Natural killer cell (primary cell): ENCODE measurements around the gene PLEKHA7. TPM values are rescaled to one million over a fixed set of nuclear protein-coding genes. Genes with fewer than 3 reads are reported as not detected.
"Not testable (repeated sequence)": the region's sequence is repeated elsewhere in the genome, so short reads cannot be mapped to it uniquely, and the experiment has no call there.

Experiments
- ATAC-seq, 3 donors: fragments of 150-1000 bp in 2 of 3; fragments of 200-7000 bp in 1 of 3; cut with Tn5 transposase; 1 replicate in 1 of 3; 2 replicates in 2 of 3; pipeline ENCODE4 v1.10.0; 2021; ENCODE audit warnings: mild to moderate bottlenecking in 2 of 3, moderate library complexity in 2 of 3
- DNase-seq, 2 donors: peaks; one replicate each; pipeline versions ENCODE4 v3.0.0 to v3.0.0-alpha.2; 2013 to 2021; ENCODE audit warnings: mixed read lengths in 1 of 2
- H3K27ac ChIP-seq: one replicate; pipeline ENCODE4 v1.5.1; 2013; ENCODE audit warnings: mild to moderate bottlenecking, low read length
- H3K27me3 ChIP-seq: one replicate; pipeline ENCODE4 v1.6.1; 2013; ENCODE audit warnings: low read length; ENCODE audit not compliant: control insufficient read depth, insufficient read depth
- H3K36me3 ChIP-seq: one replicate; pipeline ENCODE4 v1.6.1; 2013; ENCODE audit warnings: low read length; ENCODE audit not compliant: control insufficient read depth, insufficient read depth
- H3K4me1 ChIP-seq: one replicate; pipeline ENCODE4 v1.6.1; 2013; ENCODE audit warnings: low read length; ENCODE audit not compliant: control insufficient read depth, insufficient read depth
- H3K4me3 ChIP-seq: one replicate; pipeline ENCODE4 v1.5.1; 2013; ENCODE audit warnings: low read length
- H3K9me3 ChIP-seq: one replicate; pipeline ENCODE4 v1.6.1; 2013; ENCODE audit warnings: low read length; ENCODE audit not compliant: control insufficient read depth, insufficient read depth
- H3K27ac Mint-ChIP-seq, 2 donors: one replicate each; pipeline ENCODE4 v1.8.0; 2022; ENCODE audit warnings: mild to moderate bottlenecking in 2 of 2, mixed read lengths in 2 of 2, moderate library complexity in 1 of 2
- H3K27me3 Mint-ChIP-seq, 2 donors: one replicate each; pipeline ENCODE4 v1.8.0; 2022; ENCODE audit warnings: low read depth in 2 of 2, mixed read lengths in 2 of 2
- H3K36me3 Mint-ChIP-seq: one replicate; pipeline ENCODE4 v1.8.0; 2022; ENCODE audit warnings: mixed read lengths
- H3K4me1 Mint-ChIP-seq, 2 donors: one replicate each; pipeline ENCODE4 v1.8.0; 2022; ENCODE audit warnings: mixed read lengths in 2 of 2
- H3K4me3 Mint-ChIP-seq: one replicate; pipeline ENCODE4 v1.8.0; 2022; ENCODE audit warnings: mild to moderate bottlenecking, moderate library complexity, mixed read lengths
- H3K9me3 Mint-ChIP-seq, 2 donors: one replicate each; pipeline ENCODE4 v1.8.0; 2022; ENCODE audit warnings: mixed read lengths in 2 of 2
- WGBS: methylation state at CpG from one replicate; pipeline ENCODE4 v1.1.7; 2013; ENCODE audit warnings: missing lambda C conversion rate; ENCODE audit not compliant: insufficient coverage; 5-methylcytosine and 5-hydroxymethylcytosine counted together
- intact Hi-C: fragments of 100-400 bp; cut with micrococcal nuclease; formaldehyde crosslinking; loops from one replicate; pipeline ENCODE4 v1.14.2; 2022
- total RNA-seq, 4 donors: library from RNA; stranded (reverse); fragments of 120-200 nt in 1 of 4; gene quantifications; one replicate each; pipeline versions ENCODE4 v1.2.3 to v1.2.4, GENCODE V29; 2013 to 2022
- TF ChIP-seq, protein P1 (sequence below): fragments of 200-600 bp; IDR thresholded peaks from one replicate; pipeline ENCODE4 v1.8.0; 2022; ENCODE audit warnings: antibody characterized with exemption

Gene PLEKHA7
- total RNA-seq, 3 donors from 2014 or later (not counting 1 experiment from before 2014, with no cell fraction given), result 1.00 to 2.5 (median 1.3) TPM

- Histone ChIP-seq H3K4me1 (no peaks in the 10 kb centered on the region), H3K9me3 (no peaks in the 10 kb centered on the region), H3K27ac (no peak overlapping the region), H3K27me3 (no peaks in the 10 kb centered on the region), H3K4me3 (no peak overlapping the region), H3K36me3 (no peaks in the 10 kb centered on the region)
- no peaks in the 10 kb centered on the region for H3K4me1 Mint-ChIP-seq
- no peak for DNase-seq
- ATAC-seq, result no peak
- no peak overlapping the region for H3K27ac Mint-ChIP-seq
- WGBS, result no CpG with 5 or more reads among the region's 1 CpG
- TF ChIP-seq, protein P1, sequence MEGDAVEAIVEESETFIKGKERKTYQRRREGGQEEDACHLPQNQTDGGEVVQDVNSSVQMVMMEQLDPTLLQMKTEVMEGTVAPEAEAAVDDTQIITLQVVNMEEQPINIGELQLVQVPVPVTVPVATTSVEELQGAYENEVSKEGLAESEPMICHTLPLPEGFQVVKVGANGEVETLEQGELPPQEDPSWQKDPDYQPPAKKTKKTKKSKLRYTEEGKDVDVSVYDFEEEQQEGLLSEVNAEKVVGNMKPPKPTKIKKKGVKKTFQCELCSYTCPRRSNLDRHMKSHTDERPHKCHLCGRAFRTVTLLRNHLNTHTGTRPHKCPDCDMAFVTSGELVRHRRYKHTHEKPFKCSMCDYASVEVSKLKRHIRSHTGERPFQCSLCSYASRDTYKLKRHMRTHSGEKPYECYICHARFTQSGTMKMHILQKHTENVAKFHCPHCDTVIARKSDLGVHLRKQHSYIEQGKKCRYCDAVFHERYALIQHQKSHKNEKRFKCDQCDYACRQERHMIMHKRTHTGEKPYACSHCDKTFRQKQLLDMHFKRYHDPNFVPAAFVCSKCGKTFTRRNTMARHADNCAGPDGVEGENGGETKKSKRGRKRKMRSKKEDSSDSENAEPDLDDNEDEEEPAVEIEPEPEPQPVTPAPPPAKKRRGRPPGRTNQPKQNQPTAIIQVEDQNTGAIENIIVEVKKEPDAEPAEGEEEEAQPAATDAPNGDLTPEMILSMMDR, result no peak
- H3K36me3 Mint-ChIP-seq, result no peaks in the 10 kb centered on the region
- intact Hi-C loops, result no loop called here
- H3K27me3 Mint-ChIP-seq, result peaks cover 0 to 3% of the 10 kb centered on the region in 2 donors
- H3K9me3 Mint-ChIP-seq, result peaks cover 0 to 2% of the 10 kb centered on the region in 2 donors
- H3K4me3 Mint-ChIP-seq, result no peak overlapping the region
Measured at GRCh38 chr11:16905375-16905774, 108.8 kb downstream of the PLEKHA7 start.

DNA sequence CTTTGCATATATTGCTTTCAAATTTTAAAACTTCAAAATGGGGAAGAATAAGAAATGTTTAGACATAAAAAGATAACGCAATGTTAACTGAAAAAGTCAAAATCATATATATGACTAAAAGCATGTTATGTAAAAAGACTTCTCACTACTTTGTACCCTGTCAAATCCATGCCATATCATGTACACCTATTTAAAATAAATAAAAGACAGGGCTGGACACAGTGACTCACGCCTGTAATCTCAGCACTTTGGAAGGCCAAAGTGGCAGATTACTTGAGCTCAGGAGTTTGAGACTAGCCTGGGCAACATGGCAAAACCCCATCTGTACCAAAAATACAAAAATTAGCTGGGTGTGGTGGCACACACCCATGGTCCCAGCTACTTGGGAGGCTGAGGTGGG, 109.5 kb downstream of the PLEKHA7 start:
- ATAC-seq, H3K4me1 Mint-ChIP-seq, intact Hi-C loops, H3K27ac Mint-ChIP-seq, H3K36me3 ChIP-seq, H3K9me3 Mint-ChIP-seq, DNase-seq, H3K9me3 ChIP-seq, H3K36me3 Mint-ChIP-seq, H3K27ac ChIP-seq, H3K4me1 ChIP-seq, H3K4me3 Mint-ChIP-seq, H3K27me3 Mint-ChIP-seq, H3K27me3 ChIP-seq, H3K4me3 ChIP-seq: not testable (repeated sequence)
- 100% methylated on average over 1 of the region's 2 CpGs for WGBS

- no peaks in the 10 kb centered on the region for H3K36me3 Mint-ChIP-seq
- intact Hi-C loops, result no loop called here
Measured at GRCh38 chr11:16902781-16903378, 111.3 kb downstream of the PLEKHA7 start.

DNA sequence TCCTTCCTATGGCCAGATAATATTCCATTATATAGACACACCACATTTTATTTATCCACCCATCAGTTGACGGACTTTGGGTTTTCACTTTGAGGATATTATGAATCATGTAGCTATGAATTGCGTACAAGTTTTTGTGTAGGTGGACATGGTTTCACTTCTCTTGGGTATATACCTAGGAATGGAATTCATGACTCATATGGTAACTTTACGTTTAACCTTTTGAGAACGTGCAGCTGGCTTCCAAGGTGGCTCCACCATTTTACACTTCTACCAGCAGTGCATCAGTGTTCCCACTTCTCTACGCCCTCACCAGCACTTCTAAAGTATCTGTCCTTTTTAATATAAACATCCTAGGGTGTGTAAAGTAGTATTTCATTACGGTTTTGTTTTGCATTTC, 112.0 kb downstream of the PLEKHA7 start:
- no peaks in the 10 kb centered on the region for H3K36me3 ChIP-seq
- Mint-ChIP-seq H3K27me3 (peaks cover 0 to 5% of the 10 kb centered on the region in 2 donors), H3K36me3 (no peaks in the 10 kb centered on the region), H3K9me3 (peaks cover 0 to 2% of the 10 kb centered on the region in 2 donors), H3K4me3 (no peak overlapping the region), H3K4me1 (no peaks in the 10 kb centered on the region), H3K27ac (no peak overlapping the region)
- no peaks in the 10 kb centered on the region for H3K4me1 ChIP-seq
- intact Hi-C loops, result no loop called here
- H3K4me3 ChIP-seq, result no peak overlapping the region
- TF ChIP-seq, protein P1, result no peak
- DNase-seq, result no peak
- no peaks in the 10 kb centered on the region for H3K27me3 ChIP-seq
- ATAC-seq, result no peak
- 59% methylated on average over 4 of the region's 6 CpGs for WGBS
- no peaks in the 10 kb centered on the region for H3K9me3 ChIP-seq
- no peak overlapping the region for H3K27ac ChIP-seq

More at GRCh38 chr11:16902781-16903378, 111.3 kb downstream of the PLEKHA7 start:
- H3K4me1 Mint-ChIP-seq, result no peaks in the 10 kb centered on the region
- DNase-seq (no peak), ATAC-seq (no peak)
- Histone ChIP-seq H3K27ac (no peak overlapping the region), H3K36me3 (no peaks in the 10 kb centered on the region), H3K9me3 (no peaks in the 10 kb centered on the region), H3K27me3 (no peaks in the 10 kb centered on the region), H3K4me1 (no peaks in the 10 kb centered on the region), H3K4me3 (no peak overlapping the region)
- WGBS, result 11% methylated on average over 2 of the region's 2 CpGs
- H3K27me3 Mint-ChIP-seq, result peaks cover 0 to 5% of the 10 kb centered on the region in 2 donors
- TF ChIP-seq, protein P1, result no peak
- no peak overlapping the region for H3K4me3 Mint-ChIP-seq
- peaks cover 0 to 2% of the 10 kb centered on the region in 2 donors for H3K9me3 Mint-ChIP-seq
- H3K27ac Mint-ChIP-seq, result no peak overlapping the region
